ENCODE data around the gene UNKL.

DNA sequence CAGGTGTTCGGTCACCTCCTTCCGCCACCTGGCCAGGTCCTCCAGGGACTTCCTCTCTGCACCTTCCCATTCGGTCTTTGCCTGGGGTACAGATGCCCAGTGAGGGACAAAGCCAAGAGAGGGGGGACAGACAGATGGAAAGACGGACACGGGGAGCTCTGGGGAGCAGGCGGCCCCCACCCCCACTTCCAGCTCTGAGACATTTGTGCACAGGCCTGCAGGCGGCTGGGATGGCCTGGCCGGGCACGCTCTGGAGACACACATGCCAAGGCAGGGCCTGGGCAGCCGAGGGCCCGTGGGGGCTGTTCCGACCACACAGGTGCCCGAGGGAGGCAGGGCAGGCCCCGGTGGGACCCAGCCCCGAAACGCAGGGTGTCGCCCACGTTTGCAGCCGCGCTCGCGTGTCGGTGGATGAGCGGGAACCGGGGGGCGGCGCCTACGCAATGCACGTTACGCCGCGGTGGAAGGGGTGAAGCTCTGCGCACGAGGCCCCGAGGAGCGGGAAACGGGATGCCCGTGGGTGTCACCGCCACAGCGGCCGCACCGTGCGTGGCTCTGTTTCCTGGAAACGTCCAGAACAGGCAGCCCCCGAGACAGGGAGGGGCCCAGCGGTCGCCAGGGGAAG lies 22.3 kb upstream of the UNKL start:
- TF ChIP-seq TAF1 (IDR thresholded peaks at IDR 0.05; ENCODE audit: borderline replicate concordance, insufficient read depth, low read length) (no peak), POLR2AphosphoS5 (IDR thresholded peaks at IDR 0.05; ENCODE audit: low read depth, low read length) (no peak), SIN3A (IDR thresholded peaks at IDR 0.05; ENCODE audit: borderline replicate concordance, insufficient read depth, low read length) (no peak)
